ENCODE measurements around the gene RASSF9. TPM values are rescaled to one million over a fixed set of nuclear protein-coding genes. Genes with fewer than 3 reads are reported as not detected.

Gene RASSF9
- total RNA-seq, 1 donor from 2014 or later, result not detected

DNA sequence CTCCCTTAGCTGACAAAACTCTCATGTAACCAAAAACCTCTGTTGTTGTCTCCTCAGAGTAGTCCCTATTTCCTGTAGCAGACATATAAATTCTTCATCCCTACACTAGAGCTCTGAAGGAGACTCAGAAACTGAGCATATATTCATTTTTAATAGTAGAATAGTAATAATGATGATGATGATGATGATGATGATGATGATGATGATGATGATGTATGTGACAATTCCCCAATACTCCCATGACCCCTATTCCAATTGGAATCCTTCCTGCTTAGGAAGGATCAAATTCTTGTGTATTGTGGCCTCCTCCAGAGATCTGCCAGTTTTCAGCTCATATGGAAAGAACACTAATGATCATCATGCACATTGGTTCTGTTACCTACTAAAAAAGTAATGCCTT is 26.7 kb downstream of the RASSF9 start:
- Mint-ChIP-seq H3K9me3 (ENCODE audit: unreplicated experiment) (no peaks in the 10 kb centered on the region), H3K4me3 (ENCODE audit: unreplicated experiment) (no peak overlapping the region), H3K27ac (ENCODE audit: unreplicated experiment) (no peak overlapping the region), H3K4me1 (ENCODE audit: low read depth, unreplicated experiment) (no peaks in the 10 kb centered on the region), H3K27me3 (ENCODE audit: unreplicated experiment) (no peaks in the 10 kb centered on the region), H3K36me3 (ENCODE audit: unreplicated experiment) (no peaks in the 10 kb centered on the region)
- TF ChIP-seq, protein P1, sequence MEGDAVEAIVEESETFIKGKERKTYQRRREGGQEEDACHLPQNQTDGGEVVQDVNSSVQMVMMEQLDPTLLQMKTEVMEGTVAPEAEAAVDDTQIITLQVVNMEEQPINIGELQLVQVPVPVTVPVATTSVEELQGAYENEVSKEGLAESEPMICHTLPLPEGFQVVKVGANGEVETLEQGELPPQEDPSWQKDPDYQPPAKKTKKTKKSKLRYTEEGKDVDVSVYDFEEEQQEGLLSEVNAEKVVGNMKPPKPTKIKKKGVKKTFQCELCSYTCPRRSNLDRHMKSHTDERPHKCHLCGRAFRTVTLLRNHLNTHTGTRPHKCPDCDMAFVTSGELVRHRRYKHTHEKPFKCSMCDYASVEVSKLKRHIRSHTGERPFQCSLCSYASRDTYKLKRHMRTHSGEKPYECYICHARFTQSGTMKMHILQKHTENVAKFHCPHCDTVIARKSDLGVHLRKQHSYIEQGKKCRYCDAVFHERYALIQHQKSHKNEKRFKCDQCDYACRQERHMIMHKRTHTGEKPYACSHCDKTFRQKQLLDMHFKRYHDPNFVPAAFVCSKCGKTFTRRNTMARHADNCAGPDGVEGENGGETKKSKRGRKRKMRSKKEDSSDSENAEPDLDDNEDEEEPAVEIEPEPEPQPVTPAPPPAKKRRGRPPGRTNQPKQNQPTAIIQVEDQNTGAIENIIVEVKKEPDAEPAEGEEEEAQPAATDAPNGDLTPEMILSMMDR (IDR thresholded peaks at IDR 0.05; ENCODE audit: partially characterized antibody, unreplicated experiment), result no peak
- DNase-seq, result no peak

DNA sequence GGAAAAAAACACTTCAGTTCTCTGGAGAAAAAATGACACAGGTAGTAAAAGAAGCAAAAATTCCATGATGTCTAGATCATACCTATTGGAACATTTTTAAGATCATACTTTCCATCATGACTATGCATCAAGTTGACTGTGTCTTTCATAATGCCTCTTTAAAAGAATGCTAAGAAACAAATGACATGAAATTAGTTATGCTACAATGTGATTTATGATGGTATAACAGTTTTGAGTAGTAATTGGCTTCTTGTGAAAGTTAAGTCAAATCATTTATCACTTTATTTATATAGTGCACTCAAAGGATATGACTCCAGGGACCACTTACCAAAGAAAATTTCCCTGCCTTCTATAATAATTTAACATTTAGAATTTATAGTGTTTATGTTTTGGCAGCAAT is 28.5 kb downstream of the RASSF9 start:
- no peaks in the 10 kb centered on the region for H3K36me3 Mint-ChIP-seq (ENCODE audit: unreplicated experiment)
- no peak overlapping the region for H3K4me3 Mint-ChIP-seq (ENCODE audit: unreplicated experiment)
- no peaks in the 10 kb centered on the region for H3K9me3 Mint-ChIP-seq (ENCODE audit: unreplicated experiment)
- TF ChIP-seq, protein P1 (IDR thresholded peaks at IDR 0.05; ENCODE audit: partially characterized antibody, unreplicated experiment), result no peak
- no peak for DNase-seq
- H3K4me1 Mint-ChIP-seq (ENCODE audit: low read depth, unreplicated experiment), result no peaks in the 10 kb centered on the region
- no peak overlapping the region for H3K27ac Mint-ChIP-seq (ENCODE audit: unreplicated experiment)
- H3K27me3 Mint-ChIP-seq (ENCODE audit: unreplicated experiment), result no peaks in the 10 kb centered on the region

DNA sequence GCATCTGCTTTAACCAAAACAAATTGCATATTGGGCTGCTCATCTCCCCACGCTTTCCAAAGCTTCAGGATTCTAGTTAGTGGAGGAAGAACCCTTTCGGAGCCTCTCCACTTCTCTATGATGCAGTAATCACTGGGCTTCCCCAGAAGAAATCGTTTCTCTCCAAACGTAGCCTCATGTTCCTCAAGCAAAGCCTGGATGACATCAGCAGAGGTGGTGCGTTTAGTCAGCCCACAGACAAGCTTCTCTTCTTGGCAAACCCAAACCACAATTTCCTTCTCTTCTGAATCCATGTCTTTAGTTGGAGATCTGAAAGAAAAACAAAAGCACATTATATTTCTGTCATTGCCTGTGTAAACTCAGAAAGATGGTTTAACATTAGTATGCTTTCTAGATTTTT is 30.6 kb downstream of the RASSF9 start:
- DNase-seq, result no peak
- no peak overlapping the region for H3K27ac Mint-ChIP-seq (ENCODE audit: unreplicated experiment)
- peaks cover 2% of the 10 kb centered on the region for H3K9me3 Mint-ChIP-seq (ENCODE audit: unreplicated experiment)
- H3K27me3 Mint-ChIP-seq (ENCODE audit: unreplicated experiment), result no peaks in the 10 kb centered on the region
- TF ChIP-seq, protein P1 (IDR thresholded peaks at IDR 0.05; ENCODE audit: partially characterized antibody, unreplicated experiment), result no peak
- H3K4me3 Mint-ChIP-seq (ENCODE audit: unreplicated experiment), result no peak overlapping the region
- no peaks in the 10 kb centered on the region for H3K4me1 Mint-ChIP-seq (ENCODE audit: low read depth, unreplicated experiment)
- H3K36me3 Mint-ChIP-seq (ENCODE audit: unreplicated experiment), result no peaks in the 10 kb centered on the region

DNA sequence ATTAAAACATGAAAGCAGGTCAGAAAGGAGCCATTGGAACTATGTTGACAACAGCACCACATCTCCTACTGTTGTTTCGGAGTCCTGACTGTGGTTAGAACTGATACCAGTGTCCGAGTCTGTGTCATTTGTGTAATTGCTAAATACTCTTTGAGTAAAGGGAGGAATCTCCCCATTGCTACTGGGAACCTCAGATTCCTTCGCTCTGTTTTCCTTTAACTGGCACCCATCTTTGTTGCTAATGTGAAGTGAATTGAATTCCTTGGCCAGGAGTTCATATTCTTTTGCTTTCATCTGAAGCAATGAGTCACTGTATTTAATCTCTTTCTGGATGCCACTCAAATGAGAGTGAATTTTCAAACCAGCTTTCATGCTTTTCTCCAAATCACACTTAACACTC is 31.5 kb downstream of the RASSF9 start:
- Mint-ChIP-seq H3K27me3 (ENCODE audit: unreplicated experiment) (no peaks in the 10 kb centered on the region), H3K4me1 (ENCODE audit: low read depth, unreplicated experiment) (no peaks in the 10 kb centered on the region), H3K9me3 (ENCODE audit: unreplicated experiment) (peaks cover 2% of the 10 kb centered on the region), H3K4me3 (ENCODE audit: unreplicated experiment) (no peak overlapping the region), H3K27ac (ENCODE audit: unreplicated experiment) (no peak overlapping the region), H3K36me3 (ENCODE audit: unreplicated experiment) (no peaks in the 10 kb centered on the region)
- TF ChIP-seq, protein P1 (IDR thresholded peaks at IDR 0.05; ENCODE audit: partially characterized antibody, unreplicated experiment), result no peak
- no peak for DNase-seq

DNA sequence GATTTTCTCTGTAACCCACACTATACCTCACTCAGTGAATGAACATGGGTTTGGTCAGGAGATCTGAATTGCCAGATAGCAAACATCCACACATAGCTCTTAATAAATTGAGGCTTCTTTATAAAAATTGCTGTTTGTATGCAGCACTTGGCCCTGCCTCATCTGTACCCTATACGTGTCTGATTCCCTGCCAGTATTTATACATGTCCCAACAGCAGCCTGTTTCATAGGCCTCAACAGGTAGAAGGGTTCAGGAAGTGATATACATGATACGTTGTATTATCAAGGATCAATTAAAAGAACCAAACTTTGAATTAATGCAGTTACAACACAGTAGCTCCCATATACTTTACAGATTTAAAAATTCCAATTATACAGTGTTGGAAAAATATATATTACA is 32.3 kb downstream of the RASSF9 start:
- Mint-ChIP-seq H3K27ac (ENCODE audit: unreplicated experiment) (no peak overlapping the region), H3K4me3 (ENCODE audit: unreplicated experiment) (no peak overlapping the region), H3K9me3 (ENCODE audit: unreplicated experiment) (peaks cover 2% of the 10 kb centered on the region), H3K36me3 (ENCODE audit: unreplicated experiment) (no peaks in the 10 kb centered on the region), H3K27me3 (ENCODE audit: unreplicated experiment) (no peaks in the 10 kb centered on the region), H3K4me1 (ENCODE audit: low read depth, unreplicated experiment) (no peaks in the 10 kb centered on the region)
- DNase-seq, result no peak
- TF ChIP-seq, protein P1 (IDR thresholded peaks at IDR 0.05; ENCODE audit: partially characterized antibody, unreplicated experiment), result no peak
